ENCODE data around the gene ESPL1. TPM values are rescaled to one million over a fixed set of nuclear protein-coding genes. Genes with fewer than 3 reads are reported as not detected.

The ESPL1 gene
- total RNA-seq = 10 to 100 TPM; 16.5 to 24.5 TPM
- polyA plus RNA-seq (ENCODE audit: insufficient read depth, low read depth, low replicate concordance) = 30.5 TPM
- long read RNA-seq, donor 1, full-length matches to known transcripts = 1 of 1 reads
- long read RNA-seq, donor 1, partial matches to known transcripts = 0 of 1 reads
- long read RNA-seq, donor 1, other reads (novel, unspliced or antisense) = 0 of 1 reads
- long read RNA-seq, donor 2, partial matches to known transcripts = 0 of 1 reads
- long read RNA-seq, donor 2, other reads (novel, unspliced or antisense) = 0 of 1 reads

DNA sequence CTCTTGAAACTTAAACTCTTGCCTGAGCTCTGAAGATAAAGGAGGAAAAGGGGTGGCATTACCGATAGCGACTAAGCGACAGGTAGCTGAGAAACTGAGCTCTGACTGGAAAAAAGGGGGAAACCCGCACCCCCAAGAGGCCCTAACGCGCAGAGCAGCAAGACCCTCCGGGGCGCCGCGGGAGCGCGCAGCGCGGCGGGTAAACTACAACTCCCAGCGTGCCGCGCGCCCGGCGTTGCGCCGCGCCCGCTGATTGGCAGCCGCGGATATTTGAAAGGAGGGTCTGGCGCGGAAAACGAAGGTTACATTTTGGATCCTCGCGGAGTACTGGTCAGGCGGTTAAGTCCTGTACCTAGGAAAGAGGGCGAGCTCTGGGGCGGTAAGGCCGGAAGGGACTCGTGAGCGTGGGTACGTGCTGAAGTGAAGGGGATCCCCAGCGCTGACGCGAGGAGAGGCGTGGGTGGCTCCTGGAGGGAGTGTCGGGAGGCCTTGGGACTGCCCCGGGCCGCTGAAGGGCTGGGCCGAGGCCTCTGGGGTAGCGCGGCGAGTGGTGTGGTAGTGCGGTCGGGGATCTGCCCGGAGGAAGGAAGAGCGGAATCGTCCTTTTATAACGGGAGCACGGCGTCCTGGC lies at the start of gene ESPL1:
TSS of gene ESPL1 (plus strand) at position 301 of the 631 bp plus-strand sequence. CDS start 468 bp downstream, outside the sequence.
- Histone ChIP-seq H3K4me3 (peak within 1 kb of the TSS; percentile 59 to 68), H3K27ac (peak within 1 kb of the TSS; percentile 21 to 28), H3K4me1 (peaks cover 5% of the 10 kb centered on the region), H3K9me3 (no peaks in the 10 kb centered on the region), H3K36me3 (ENCODE audit: low read depth, missing control alignments) (no peaks in the 10 kb centered on the region), H3K27me3 (no peaks in the 10 kb centered on the region)
- intact Hi-C loops (cut with DNase I; ENCODE audit: low total_unique reads) = no loop called here
- DNase-seq = peak; percentile 84
- WGBS, 2 donors = 0% methylated on average over 39 to 58 of the region's 58 CpGs
- TF ChIP-seq, protein P1, sequence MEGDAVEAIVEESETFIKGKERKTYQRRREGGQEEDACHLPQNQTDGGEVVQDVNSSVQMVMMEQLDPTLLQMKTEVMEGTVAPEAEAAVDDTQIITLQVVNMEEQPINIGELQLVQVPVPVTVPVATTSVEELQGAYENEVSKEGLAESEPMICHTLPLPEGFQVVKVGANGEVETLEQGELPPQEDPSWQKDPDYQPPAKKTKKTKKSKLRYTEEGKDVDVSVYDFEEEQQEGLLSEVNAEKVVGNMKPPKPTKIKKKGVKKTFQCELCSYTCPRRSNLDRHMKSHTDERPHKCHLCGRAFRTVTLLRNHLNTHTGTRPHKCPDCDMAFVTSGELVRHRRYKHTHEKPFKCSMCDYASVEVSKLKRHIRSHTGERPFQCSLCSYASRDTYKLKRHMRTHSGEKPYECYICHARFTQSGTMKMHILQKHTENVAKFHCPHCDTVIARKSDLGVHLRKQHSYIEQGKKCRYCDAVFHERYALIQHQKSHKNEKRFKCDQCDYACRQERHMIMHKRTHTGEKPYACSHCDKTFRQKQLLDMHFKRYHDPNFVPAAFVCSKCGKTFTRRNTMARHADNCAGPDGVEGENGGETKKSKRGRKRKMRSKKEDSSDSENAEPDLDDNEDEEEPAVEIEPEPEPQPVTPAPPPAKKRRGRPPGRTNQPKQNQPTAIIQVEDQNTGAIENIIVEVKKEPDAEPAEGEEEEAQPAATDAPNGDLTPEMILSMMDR (IDR thresholded peaks at IDR 0.05) = peak; percentile 8 to 35 (median 13)
- TF ChIP-seq POLR2A (IDR thresholded peaks at IDR 0.05) = no peak

DNA sequence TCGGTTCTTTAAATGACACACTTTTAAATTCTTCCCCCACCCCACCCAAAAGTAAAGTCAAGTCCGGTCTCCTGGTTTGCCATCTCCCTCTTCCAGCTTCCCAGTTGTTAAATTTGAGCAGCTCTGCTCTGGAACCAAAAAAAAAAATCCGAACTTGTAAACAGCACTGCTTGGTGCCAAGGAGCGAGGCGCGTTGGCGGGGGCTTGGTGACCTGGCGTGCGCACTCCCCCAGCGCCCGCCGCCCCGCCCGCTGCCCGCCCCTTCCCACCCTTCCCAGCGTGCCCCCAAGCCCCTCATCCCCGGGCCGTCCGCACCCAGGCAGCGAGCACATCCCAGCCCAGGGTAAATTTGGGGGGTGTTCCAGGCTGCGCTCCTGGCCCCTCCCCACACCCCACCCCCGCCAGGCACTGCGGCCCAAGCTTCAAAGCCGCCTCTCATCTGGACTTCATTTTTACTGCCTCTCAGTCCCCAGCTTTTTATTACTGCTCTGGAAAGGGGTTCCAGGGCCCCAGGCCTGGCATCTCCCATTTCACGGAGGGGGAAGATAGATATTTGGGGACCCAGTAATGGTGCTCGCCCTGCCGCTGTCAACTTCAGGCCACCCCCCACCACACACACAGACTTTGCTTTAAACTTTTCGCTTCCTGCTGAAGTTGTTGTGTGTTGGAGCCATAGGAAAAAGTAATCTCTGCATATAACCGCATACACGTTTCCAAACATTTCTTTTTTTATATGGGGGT lies 49.4 kb upstream of the ESPL1 start:
- intact Hi-C loops (cut with DNase I; ENCODE audit: low total_unique reads) = loop anchor here (5.0 to 10.0 kb wide), 2 partner anchors 34 to 56 kb away; a partner anchor contains a TSS
- H3K4me1 ChIP-seq = peaks cover 22% of the 10 kb centered on the region
- H3K27ac ChIP-seq = peak overlapping the region; percentile 33 to 79
- H3K36me3 ChIP-seq (ENCODE audit: low read depth, missing control alignments) = no peaks in the 10 kb centered on the region
- 20% methylated on average over 30 of the region's 30 CpGs for WGBS, 2 donors
- no peaks in the 10 kb centered on the region for H3K27me3 ChIP-seq
- no peak for TF ChIP-seq POLR2A (IDR thresholded peaks at IDR 0.05)
- TF ChIP-seq, protein P1 (IDR thresholded peaks at IDR 0.05) = no peak
- no peaks in the 10 kb centered on the region for H3K9me3 ChIP-seq
- no peak for DNase-seq
- H3K4me3 ChIP-seq = peak overlapping the region; percentile 54 to 59

DNA sequence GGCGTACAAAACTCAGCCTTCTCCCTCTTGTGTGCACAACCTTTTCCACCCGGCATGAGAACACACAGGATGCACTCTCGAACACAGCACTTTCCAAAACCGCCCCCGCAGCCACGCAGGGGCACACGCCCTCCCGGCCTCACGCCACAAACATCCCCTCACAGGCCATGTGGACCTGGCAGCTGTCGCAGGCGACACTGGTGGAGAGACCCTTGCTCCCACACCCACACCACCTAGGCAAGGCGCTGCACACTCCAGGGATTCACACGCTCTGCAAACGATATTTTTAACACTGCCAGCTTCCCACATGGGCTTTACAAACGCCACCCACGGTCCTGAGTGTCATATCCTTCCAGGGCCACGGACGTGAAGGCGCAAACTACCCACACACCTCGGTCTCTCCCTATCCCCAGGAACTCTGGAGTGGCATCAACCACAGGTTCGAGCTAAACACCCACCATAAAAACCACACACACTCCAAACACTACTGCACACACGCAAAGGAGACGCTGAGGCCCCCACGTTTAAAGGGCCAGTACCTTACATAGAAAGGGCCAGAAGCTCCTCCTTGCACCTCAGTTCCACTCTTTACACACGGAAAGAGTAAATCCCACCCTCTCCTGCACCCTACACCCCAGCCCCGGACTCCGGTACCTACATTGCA lies 48.7 kb upstream of the ESPL1 start:
- Histone ChIP-seq H3K4me1 (peaks cover 22% of the 10 kb centered on the region), H3K36me3 (ENCODE audit: low read depth, missing control alignments) (no peaks in the 10 kb centered on the region), H3K4me3 (peak overlapping the region; percentile 54 to 59), H3K9me3 (no peaks in the 10 kb centered on the region), H3K27ac (peak overlapping the region; percentile 63 to 79), H3K27me3 (no peaks in the 10 kb centered on the region)
- no peak for DNase-seq
- WGBS, 2 donors = 4 to 5% methylated on average over 22 to 27 of the region's 27 CpGs
- intact Hi-C loops (cut with DNase I; ENCODE audit: low total_unique reads) = loop anchor here (5.0 to 10.0 kb wide), 2 partner anchors 33 to 55 kb away; a partner anchor contains a TSS
- no peak for TF ChIP-seq POLR2A (IDR thresholded peaks at IDR 0.05)
- TF ChIP-seq, protein P1 (IDR thresholded peaks at IDR 0.05) = no peak

DNA sequence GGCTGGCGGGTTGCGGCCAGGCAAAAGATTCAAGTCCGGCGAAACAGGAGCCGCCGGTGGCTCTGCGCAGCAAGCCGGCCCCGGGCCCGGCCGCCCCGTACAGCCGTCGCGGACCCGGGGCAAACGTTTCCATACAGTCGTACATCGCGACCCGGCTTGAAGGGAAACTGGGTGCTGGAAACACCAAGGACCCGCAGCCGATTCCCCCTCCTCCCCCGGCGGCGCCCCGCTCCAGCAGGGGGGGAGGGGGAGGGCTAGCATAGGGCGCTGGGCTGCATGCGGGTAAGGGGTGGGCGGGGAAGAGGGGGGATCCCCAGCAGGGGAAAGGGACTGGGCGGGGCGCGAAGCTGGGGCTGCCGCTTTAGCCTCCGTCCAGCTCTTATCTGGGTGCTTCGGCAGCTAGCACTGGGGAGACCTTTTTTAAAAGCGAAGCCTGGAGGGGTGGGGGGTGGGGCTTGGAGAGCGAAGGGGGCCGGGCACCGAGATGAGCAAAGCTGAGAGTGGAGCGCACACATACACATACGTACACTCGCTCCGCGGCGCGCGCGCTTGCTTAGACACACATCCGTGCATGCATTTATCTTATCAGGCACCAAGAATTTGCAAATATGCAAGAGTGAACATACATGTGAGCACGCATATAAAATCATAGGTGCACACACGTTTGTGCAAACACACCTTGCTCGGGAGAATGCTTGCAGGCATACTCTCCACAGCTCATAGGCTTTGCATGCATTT lies 48.0 kb upstream of the ESPL1 start:
- H3K4me3 ChIP-seq = peak overlapping the region; percentile 54 to 59
- TF ChIP-seq POLR2A (IDR thresholded peaks at IDR 0.05) = no peak
- TF ChIP-seq, protein P1 (IDR thresholded peaks at IDR 0.05) = no peak
- H3K9me3 ChIP-seq = no peaks in the 10 kb centered on the region
- peaks cover 22% of the 10 kb centered on the region for H3K4me1 ChIP-seq
- 0 to 1% methylated on average over 30 to 53 of the region's 53 CpGs for WGBS, 2 donors
- H3K27me3 ChIP-seq = no peaks in the 10 kb centered on the region
- peak; percentile 63 for DNase-seq
- intact Hi-C loops (cut with DNase I; ENCODE audit: low total_unique reads) = loop anchor here (5.0 to 10.0 kb wide), 2 partner anchors 32 to 55 kb away; a partner anchor contains a TSS
- peak overlapping the region; percentile 63 to 95 for H3K27ac ChIP-seq
- H3K36me3 ChIP-seq (ENCODE audit: low read depth, missing control alignments) = no peaks in the 10 kb centered on the region
